Nephron (organoid): ENCODE data around the gene MAST3.
A peak's percentile ranks its signal among the peaks of the same experiment; 100 is the strongest.

Experiments used
- H3K27ac Mint-ChIP-seq, 3 experiments: 2 replicates each; pipeline ENCODE4 v1.8.0; 2020; ENCODE audit warnings: mixed read lengths in 3 of 3, mild to moderate bottlenecking in 2 of 3, moderate library complexity in 1 of 3
- H3K27me3 Mint-ChIP-seq: 2 replicates; pipeline ENCODE4 v1.8.0; 2021; ENCODE audit warnings: low read depth, mild to moderate bottlenecking, moderate library complexity, mixed read lengths
- H3K36me3 Mint-ChIP-seq: 2 replicates; pipeline ENCODE4 v1.8.0; 2020; ENCODE audit warnings: low read depth, mixed read lengths
- H3K4me1 Mint-ChIP-seq: 2 replicates; pipeline ENCODE4 v1.8.0; 2020; ENCODE audit warnings: mixed read lengths
- H3K4me3 Mint-ChIP-seq, 3 experiments: 2 replicates each; pipeline ENCODE4 v1.8.0; 2020; ENCODE audit warnings: mild to moderate bottlenecking in 3 of 3, mixed read lengths in 3 of 3, moderate library complexity in 2 of 3
- H3K9me3 Mint-ChIP-seq: 2 replicates; pipeline ENCODE4 v1.8.0; 2020; ENCODE audit warnings: mixed read lengths
- TF ChIP-seq, protein P1 (sequence below), 3 experiments: fragments of 200-600 bp; sonication (generic); IDR thresholded peaks; one replicate each; pipeline ENCODE4 v1.5.0; 2021; ENCODE audit warnings: antibody characterized with exemption in 3 of 3; ENCODE audit not compliant: unreplicated experiment in 3 of 3

MAST3 gene

DNA sequence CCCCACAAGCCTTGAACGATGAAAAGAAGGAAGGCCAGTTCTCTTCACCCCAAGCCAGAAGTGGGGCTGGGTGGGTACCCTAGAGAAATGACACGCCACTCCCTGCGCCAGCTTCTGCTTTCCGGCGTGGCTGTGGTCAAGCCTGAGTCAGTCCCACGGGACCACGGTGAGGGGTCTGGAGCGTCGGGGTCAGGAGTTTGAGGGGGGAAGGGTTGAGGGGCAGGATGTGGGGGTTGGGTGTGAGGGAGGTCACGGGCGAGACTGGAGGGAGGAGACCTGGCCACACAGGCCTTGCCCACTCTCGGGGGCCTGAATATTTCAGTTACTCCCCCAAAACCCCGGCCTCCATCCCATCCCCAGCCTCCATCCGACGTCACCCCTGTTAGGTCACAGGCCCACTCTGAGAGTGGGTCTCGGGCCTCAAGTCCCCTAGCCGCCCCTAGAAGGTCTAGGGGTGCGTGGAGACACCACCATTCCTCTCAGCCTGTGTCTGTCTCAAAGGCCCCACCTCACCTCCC is 75.5 kb downstream of the MAST3 start:
- Mint-ChIP-seq H3K9me3 (no peaks in the 10 kb centered on the region), H3K27me3 (peaks cover 50% of the 10 kb centered on the region), H3K27ac (no peak overlapping the region), H3K4me1 (no peaks in the 10 kb centered on the region), H3K4me3 (peak overlapping the region in 1 of 3 experiments; percentile 60), H3K36me3 (peaks cover 21% of the 10 kb centered on the region)
- TF ChIP-seq, protein P1, sequence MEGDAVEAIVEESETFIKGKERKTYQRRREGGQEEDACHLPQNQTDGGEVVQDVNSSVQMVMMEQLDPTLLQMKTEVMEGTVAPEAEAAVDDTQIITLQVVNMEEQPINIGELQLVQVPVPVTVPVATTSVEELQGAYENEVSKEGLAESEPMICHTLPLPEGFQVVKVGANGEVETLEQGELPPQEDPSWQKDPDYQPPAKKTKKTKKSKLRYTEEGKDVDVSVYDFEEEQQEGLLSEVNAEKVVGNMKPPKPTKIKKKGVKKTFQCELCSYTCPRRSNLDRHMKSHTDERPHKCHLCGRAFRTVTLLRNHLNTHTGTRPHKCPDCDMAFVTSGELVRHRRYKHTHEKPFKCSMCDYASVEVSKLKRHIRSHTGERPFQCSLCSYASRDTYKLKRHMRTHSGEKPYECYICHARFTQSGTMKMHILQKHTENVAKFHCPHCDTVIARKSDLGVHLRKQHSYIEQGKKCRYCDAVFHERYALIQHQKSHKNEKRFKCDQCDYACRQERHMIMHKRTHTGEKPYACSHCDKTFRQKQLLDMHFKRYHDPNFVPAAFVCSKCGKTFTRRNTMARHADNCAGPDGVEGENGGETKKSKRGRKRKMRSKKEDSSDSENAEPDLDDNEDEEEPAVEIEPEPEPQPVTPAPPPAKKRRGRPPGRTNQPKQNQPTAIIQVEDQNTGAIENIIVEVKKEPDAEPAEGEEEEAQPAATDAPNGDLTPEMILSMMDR (IDR thresholded peaks at IDR 0.05; ENCODE audit: unreplicated experiment in 3 of 3) = no peak

DNA sequence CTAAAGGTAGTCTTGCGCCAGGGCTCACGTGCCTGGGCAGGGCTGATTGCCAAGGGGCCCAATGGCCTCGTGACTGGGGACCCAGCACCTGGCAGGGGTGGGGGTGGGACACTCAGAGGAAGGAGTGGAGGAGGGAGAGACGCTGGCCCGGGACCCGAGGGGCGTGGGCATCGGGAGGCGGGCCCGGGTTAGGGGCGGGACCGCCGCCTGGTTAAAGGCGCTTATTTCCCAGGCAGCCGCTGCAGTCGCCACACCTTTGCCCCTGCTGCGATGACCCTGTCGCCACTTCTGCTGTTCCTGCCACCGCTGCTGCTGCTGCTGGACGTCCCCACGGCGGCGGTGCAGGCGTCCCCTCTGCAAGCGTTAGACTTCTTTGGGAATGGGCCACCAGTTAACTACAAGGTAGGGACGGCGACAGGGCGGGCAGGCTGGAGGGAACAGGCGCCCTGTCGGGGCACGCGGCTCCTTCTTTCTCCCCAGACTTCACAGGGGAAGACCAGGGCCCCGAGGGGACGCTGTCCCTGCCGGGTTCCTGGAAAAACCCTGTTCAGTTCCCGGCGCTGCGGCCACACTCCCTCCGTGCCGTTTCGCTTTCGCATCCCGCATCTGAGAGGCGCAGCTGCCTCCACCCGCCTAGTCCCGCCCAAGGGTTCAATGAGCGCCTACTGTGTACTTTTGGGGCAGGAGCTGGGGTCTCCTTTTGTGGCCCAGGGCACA is 76.2 kb downstream of the MAST3 start, which contains the start of gene IFI30:
Gene IFI30 (plus strand): TSS at position 242 of the 717 bp plus-strand sequence. CDS start 29 bp downstream, at position 271.
- Mint-ChIP-seq H3K27me3 (peaks cover 54% of the 10 kb centered on the region), H3K4me3 (peak within 1 kb of the TSS; percentile 70 to 76 (median 71)), H3K27ac (no peak within 1 kb of the TSS), H3K4me1 (no peaks in the 10 kb centered on the region), H3K36me3 (peaks cover 18% of the 10 kb centered on the region), H3K9me3 (no peaks in the 10 kb centered on the region)
- TF ChIP-seq, protein P1 (IDR thresholded peaks at IDR 0.05; ENCODE audit: unreplicated experiment in 3 of 3) = no peak

DNA sequence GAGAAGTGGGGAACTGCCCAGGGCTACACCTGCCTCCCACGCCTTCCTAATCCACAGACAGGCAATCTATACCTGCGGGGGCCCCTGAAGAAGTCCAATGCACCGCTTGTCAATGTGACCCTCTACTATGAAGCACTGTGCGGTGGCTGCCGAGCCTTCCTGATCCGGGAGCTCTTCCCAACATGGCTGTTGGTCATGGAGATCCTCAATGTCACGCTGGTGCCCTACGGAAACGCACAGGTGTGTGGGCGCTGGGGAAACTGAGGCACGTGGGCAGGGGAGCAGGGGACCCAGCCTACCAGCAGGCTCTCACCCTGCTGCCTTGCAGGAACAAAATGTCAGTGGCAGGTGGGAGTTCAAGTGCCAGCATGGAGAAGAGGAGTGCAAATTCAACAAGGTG is 77.4 kb downstream of the MAST3 start:
- Mint-ChIP-seq H3K27me3 (peaks cover 58% of the 10 kb centered on the region), H3K4me3 (no peak overlapping the region), H3K9me3 (no peaks in the 10 kb centered on the region), H3K4me1 (no peaks in the 10 kb centered on the region), H3K27ac (no peak overlapping the region), H3K36me3 (peaks cover 18% of the 10 kb centered on the region)
- TF ChIP-seq, protein P1 (IDR thresholded peaks at IDR 0.05; ENCODE audit: unreplicated experiment in 3 of 3) = no peak

DNA sequence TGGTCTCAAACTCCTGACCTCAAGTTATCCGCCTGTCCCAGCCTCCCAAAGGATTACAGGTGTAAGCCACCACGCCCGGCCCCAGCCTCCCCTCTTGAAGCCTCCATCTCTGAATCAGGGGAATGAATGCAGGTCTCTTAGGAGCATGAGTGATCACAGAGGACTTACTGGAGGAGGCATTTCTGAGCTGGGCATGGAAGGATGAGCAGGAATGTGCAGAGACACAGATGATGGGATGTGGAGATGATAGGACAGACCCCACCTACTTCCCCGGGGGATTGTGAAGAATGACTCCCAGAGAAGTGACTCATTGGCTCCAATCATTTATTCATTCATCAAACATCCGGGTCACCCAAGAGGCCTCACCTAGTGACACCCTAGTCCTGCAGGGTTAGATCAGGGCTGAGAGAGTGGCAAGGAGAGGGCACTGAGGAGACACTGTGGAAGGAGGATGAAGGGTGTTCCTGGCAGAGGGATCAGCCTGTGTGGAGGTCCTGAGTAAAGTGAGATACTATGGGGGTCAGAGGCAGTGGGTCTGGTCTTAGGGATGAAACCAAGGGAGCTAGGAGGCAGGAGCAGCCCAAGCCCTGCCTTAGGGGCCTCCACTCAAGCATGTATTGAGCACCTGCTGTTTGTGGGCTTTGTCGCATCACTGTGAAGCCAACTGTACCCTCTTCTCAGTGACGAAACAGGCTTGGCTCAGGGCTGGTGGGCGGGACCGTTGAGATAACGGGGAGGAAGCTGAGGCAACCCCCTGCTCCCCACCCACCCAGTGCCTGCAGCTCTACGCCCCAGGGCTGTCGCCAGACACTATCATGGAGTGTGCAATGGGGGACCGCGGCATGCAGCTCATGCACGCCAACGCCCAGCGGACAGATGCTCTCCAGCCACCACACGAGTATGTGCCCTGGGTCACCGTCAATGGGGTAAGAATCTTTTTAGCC is 79.1 kb downstream of the MAST3 start:
- no peaks in the 10 kb centered on the region for H3K4me1 Mint-ChIP-seq
- TF ChIP-seq, protein P1 (IDR thresholded peaks at IDR 0.05; ENCODE audit: unreplicated experiment in 3 of 3) = no peak
- peaks cover 4% of the 10 kb centered on the region for H3K36me3 Mint-ChIP-seq
- H3K27me3 Mint-ChIP-seq = peaks cover 58% of the 10 kb centered on the region
- no peak overlapping the region for H3K4me3 Mint-ChIP-seq
- H3K27ac Mint-ChIP-seq = no peak overlapping the region
- no peaks in the 10 kb centered on the region for H3K9me3 Mint-ChIP-seq

DNA sequence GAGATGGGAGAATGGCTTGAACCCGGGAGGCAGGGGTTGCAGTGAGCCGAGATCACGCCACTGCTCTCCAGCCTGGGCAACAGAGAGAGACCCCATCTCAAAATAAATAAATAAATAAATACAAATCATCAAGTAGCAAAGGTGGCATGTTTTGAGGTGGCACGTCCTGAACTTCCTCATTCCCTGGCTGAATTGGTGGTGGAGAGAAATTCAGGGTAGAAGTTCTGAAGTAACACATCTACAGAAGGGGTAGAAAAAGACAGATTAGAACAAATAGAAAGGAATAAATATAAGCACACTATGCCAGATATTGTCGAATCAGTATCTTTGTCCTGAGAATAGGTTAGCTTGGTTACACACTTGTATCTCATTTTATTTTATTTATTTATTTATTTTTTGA is 82.4 kb downstream of the MAST3 start:
- H3K27me3 Mint-ChIP-seq = peaks cover 33% of the 10 kb centered on the region
- H3K27ac Mint-ChIP-seq = no peak overlapping the region
- H3K36me3 Mint-ChIP-seq = no peaks in the 10 kb centered on the region
- H3K4me3 Mint-ChIP-seq = no peak overlapping the region
- TF ChIP-seq, protein P1 (IDR thresholded peaks at IDR 0.05; ENCODE audit: unreplicated experiment in 3 of 3) = no peak
- no peaks in the 10 kb centered on the region for H3K4me1 Mint-ChIP-seq
- H3K9me3 Mint-ChIP-seq = no peaks in the 10 kb centered on the region
